ENCODE measurements around the gene PAK3. TPM values are rescaled to one million over a fixed set of nuclear protein-coding genes. Genes with fewer than 3 reads are reported as not detected.

PAK3 gene
- total and polyA plus RNA-seq, 2 of the 8 experiments (the other 6 are each of a cell fraction or from before 2014, with no cell fraction given), result 0.80 to 7.2 TPM

- FAIRE-seq (peak; percentile 96), DNase-seq (ENCODE audit: low read depth in 1 of 2, low spot score in 2 of 2) (no peak)
- Histone ChIP-seq H3K56ac (replicated peaks; ENCODE audit: insufficient read length, low read depth, low read length) (no peak overlapping the region), H2BK20ac (ENCODE audit: low read length) (no peak overlapping the region), H2AFZ (ENCODE audit: low read length) (no peak overlapping the region), H4K5ac (ENCODE audit: insufficient read length, low read depth, low read length) (no peak overlapping the region), H3K18ac (ENCODE audit: extremely low read depth, low read length) (no peak overlapping the region), H2BK12ac (ENCODE audit: low read depth, low read length) (no peak overlapping the region), H3K4ac (replicated peaks; ENCODE audit: insufficient read length, low read depth, low read length) (no peak overlapping the region), H3K9ac (replicated peaks in 1 of 4; ENCODE audit: extremely low read depth in 1 of 4, low read depth in 3 of 4, low read length in 3 of 4) (no peak overlapping the region), H3K9me3 (ENCODE audit: insufficient read depth in 2 of 2, low read depth in 1 of 2, low read length in 1 of 2) (no peaks in the 10 kb centered on the region), H3K36me3 (ENCODE audit: control insufficient read depth in 2 of 4, insufficient read depth in 4 of 4, low read length in 3 of 4) (no peaks in the 10 kb centered on the region), H3K79me1 (ENCODE audit: low read depth, low read length) (no peaks in the 10 kb centered on the region), H3K14ac (ENCODE audit: insufficient read length) (no peak overlapping the region), H3K23ac (ENCODE audit: insufficient read length) (no peak overlapping the region), H4K91ac (replicated peaks; ENCODE audit: insufficient read length, low read length) (no peak overlapping the region), H3K23me2 (ENCODE audit: low read depth, low read length) (no peaks in the 10 kb centered on the region), H3K4me1 (replicated peaks in 1 of 4; ENCODE audit: control insufficient read depth in 3 of 4, insufficient read depth in 4 of 4, low read length in 3 of 4) (peaks cover 0 to 8% (median 2%) of the 10 kb centered on the region in 4 experiments; a peak in 3 of 7 replicates), H3K79me2 (ENCODE audit: control insufficient read depth in 1 of 2, insufficient read depth in 2 of 2, low read length in 2 of 2) (no peaks in the 10 kb centered on the region), H2BK5ac (ENCODE audit: low read depth, low read length) (no peak overlapping the region), H2AK5ac (ENCODE audit: low read depth, low read length) (no peak overlapping the region), H2BK15ac (ENCODE audit: low read length) (no peak overlapping the region), H3K27me3 (replicated peaks in 1 of 4; ENCODE audit: control insufficient read depth in 3 of 4, extremely low read depth in 1 of 4, insufficient read depth in 3 of 4, low read length in 3 of 4) (no peaks in the 10 kb centered on the region), H3K4me2 (ENCODE audit: insufficient read depth in 1 of 2, low read depth in 2 of 2, low read length in 2 of 2) (peak overlapping the region in 1 of 2 experiments; percentile 41; a peak in 1 of 4 replicates), H4K8ac (ENCODE audit: extremely low read depth, insufficient read depth, low read length) (no peak overlapping the region), H3K4me3 (ENCODE audit: extremely low read depth in 1 of 4, insufficient read depth in 2 of 4, low read depth in 3 of 4, low read length in 4 of 4) (no peak overlapping the region), H2BK120ac (replicated peaks; ENCODE audit: low read depth, low read length) (no peak overlapping the region), H3K27ac (ENCODE audit: low read depth, low read length) (no peak overlapping the region), H4K20me1 (replicated peaks in 1 of 2; ENCODE audit: control insufficient read depth in 1 of 2, insufficient read depth in 2 of 2, low read length in 2 of 2) (no peaks in the 10 kb centered on the region)
- ChIA-PET POLR2A (ENCODE audit: partially characterized antibody) (no interaction called here), CTCF (ENCODE audit: partially characterized antibody) (interaction anchor here (0.7 to 2.6 kb wide), 4 partner anchors 12 to 18 kb away, joined by 3 to 9 read pairs (median 4); no protein-coding TSS in a partner anchor)
- 76% methylated on average over 3 of the region's 3 CpGs; no CpG with 5 or more reads in 1 of the 2 experiments for WGBS, 2 experiments (ENCODE audit: extremely low coverage in 1 of 2, insufficient coverage in 1 of 2, insufficient read length in 1 of 2, insufficient replicate concordance in 2 of 2, low coverage in 1 of 2, low lambda C conversion rate in 2 of 2, missing lambda C conversion rate in 1 of 2)
- TF ChIP-seq EP300 (IDR thresholded peaks at IDR 0.05; ENCODE audit: borderline replicate concordance in 1 of 2, low read depth in 2 of 2, low read length in 2 of 2) (no peak), NANOG (IDR thresholded peaks at IDR 0.05; ENCODE audit: insufficient read depth, low read depth, low read length, poor library complexity, severe bottlenecking) (no peak), POU5F1 (IDR thresholded peaks at IDR 0.05; ENCODE audit: low read depth, low read length) (no peak)
Observed at GRCh38 chrX:111181951-111182350, 86.0 kb downstream of the PAK3 start.
